Measurements from ENCODE around the gene WIPF1.

The WIPF1 gene

GRCh38 chr2:174635776-174636404 is 38.3 kb upstream of the WIPF1 start:
- no peak for TF ChIP-seq CTCF (IDR thresholded peaks at IDR 0.05; ENCODE audit: borderline replicate concordance, insufficient read depth, low read depth, low read length)
- no peak overlapping the region for H3K4me3 ChIP-seq (ENCODE audit: low read depth, low read length)

DNA sequence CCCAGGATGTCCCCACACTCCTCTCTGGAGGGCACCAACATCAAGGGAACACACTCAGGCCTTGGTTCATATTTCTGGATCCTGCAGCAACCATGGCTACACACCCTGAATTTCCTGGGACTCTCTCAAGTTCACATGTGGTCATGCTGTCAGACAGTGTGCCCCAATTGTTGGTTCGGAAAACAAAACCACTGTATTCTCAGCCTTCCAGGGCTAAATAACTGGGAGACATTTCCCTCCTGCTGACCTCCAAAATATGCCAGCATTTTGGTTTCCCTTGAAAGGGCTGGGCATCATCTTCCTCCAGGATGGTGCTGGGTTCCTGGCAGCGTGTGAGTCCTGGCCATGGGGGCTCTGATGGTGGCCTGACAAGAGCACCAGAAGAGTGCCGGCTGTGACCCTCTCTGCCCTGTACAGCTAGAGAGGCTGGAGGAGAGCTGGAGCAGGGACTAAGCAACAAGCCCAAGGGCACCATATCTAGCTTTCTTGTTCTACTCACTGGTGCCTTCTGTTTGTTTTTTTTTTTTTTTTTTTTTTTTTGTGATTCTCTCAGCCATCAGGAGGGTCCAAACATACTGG is 37.5 kb upstream of the WIPF1 start:
- no peak overlapping the region for H3K4me3 ChIP-seq (ENCODE audit: low read depth, low read length)
- no peak for TF ChIP-seq CTCF (IDR thresholded peaks at IDR 0.05; ENCODE audit: borderline replicate concordance, insufficient read depth, low read depth, low read length)

DNA sequence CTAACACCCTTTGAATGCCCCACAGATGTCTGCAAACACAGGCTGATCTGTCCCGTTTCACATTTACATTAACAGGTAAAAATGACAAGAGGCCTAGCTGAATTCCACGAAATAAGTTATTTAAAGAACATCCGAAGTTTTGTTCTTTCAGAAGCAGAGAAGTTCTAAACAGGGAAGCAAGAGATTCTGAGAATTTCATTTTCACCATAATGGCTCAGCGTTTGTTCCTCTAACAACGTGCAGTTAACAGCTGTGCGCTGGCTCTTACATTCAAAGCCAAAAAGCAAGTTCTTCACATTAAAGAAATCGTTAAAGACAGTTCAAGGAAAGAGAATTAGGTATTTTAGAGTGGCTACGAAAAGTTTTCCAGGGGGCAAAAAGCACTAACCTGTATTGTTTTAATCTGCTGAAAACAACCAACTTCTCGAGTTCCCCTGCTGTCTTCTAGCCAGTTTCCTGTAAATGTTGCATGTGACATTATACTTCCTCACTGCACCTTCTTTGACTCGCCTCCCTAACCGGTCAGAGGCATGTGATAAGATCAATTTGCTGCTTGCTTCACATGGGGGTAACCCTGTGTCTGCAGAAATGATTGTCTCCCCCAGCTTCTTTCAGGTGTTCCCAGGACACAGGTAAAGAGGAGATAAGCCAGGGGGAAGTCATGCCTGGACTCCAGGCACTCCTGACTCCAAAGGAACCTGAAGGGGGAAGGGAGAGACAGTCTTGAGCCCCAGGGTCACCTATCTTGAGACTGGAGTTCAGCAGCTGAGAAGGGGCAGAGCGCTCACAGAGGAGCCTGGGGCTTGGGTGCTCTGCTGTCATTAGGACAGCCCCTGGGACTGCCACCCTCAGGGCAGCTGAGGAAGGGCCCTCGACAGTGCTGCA is 36.8 kb upstream of the WIPF1 start:
- peak overlapping the region; percentile 57 for H3K4me3 ChIP-seq (ENCODE audit: low read depth, low read length)
- TF ChIP-seq CTCF (IDR thresholded peaks at IDR 0.05; ENCODE audit: borderline replicate concordance, insufficient read depth, low read depth, low read length) = peak; percentile 39; the same call in 1 of the 2 replicates

DNA sequence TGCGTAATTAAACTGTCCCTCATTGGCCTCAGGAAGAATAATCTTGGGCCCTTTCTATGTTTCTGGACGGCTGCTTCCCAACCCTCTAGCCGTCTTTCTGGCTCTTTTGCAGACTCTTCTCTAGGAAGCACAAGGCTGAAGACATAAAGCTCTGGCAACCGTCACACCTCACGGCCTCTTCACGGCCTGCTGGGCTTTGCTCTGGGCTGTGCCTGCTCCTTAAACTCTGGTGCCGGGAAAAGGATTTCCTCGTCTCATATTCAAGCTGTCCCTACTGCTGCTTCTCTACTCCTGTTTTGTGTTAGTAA is 36.0 kb upstream of the WIPF1 start:
- TF ChIP-seq CTCF (IDR thresholded peaks at IDR 0.05; ENCODE audit: borderline replicate concordance, insufficient read depth, low read depth, low read length) = no peak
- peak overlapping the region; percentile 57 for H3K4me3 ChIP-seq (ENCODE audit: low read depth, low read length)

GRCh38 chr2:174632841-174633622 is 35.4 kb upstream of the WIPF1 start:
- peak; percentile 30; the same call in 1 of the 2 replicates for TF ChIP-seq CTCF (IDR thresholded peaks at IDR 0.05; ENCODE audit: borderline replicate concordance, insufficient read depth, low read depth, low read length)
- peak overlapping the region; percentile 57 for H3K4me3 ChIP-seq (ENCODE audit: low read depth, low read length)

DNA sequence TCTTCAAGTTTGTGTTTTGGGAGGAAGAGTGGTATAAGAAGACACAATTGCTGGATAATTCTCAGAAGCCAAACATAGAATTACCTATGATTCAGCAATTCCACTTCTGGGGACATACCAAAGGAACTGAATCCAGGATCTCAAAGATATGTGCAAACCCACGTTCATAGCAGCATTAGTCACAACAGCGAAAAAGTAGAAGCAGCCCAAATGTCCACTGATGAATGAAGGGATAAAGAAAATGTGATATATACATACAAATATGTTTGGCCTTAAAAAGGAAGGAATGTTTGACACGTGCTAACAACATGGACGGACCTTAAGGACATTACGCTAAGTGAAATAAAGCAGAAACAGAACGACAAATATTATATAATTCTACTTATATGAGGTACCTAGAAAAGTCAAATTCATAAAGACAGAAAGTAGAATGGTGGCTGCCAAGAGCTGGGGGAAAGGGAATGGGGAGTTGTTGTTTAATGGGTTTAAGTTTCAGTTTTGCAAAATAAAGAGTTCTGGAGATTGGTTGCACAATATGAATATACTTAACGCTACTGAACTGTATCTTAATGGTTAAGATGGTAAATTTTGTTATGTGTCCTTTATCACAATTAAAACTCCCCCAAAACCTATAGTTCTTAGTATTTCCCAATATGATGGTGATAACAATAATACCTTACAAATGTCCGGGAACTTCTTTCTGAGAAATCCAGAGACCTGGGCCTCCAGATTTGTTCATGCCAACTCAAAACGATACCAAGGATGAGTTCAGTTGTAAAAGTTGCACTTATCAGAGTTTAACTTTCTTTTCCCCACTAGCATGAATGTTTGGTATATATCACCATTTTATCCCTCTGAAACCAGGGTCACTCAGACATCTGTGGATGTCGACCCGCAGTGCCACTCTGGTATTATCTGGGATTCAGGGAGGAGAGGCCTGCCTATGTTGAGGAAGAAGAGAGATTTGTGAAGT is 33.7 kb upstream of the WIPF1 start:
- H3K4me3 ChIP-seq (ENCODE audit: low read depth, low read length) = no peak overlapping the region
- no peak for TF ChIP-seq CTCF (IDR thresholded peaks at IDR 0.05; ENCODE audit: borderline replicate concordance, insufficient read depth, low read depth, low read length)
